Medulla oblongata (tissue), 1 donor: Measurements from ENCODE around the gene HNRNPAB.
A peak's percentile ranks its signal among the peaks of the same experiment; 100 is the strongest.

Source experiments
- DNase-seq: peaks from one replicate; pipeline ENCODE4 v3.0.0-alpha.2; 2015; ENCODE audit errors: extremely low spot score

Gene HNRNPAB

GRCh38 chr5:178230879-178231538 is 26.7 kb downstream of the HNRNPAB start:
- peak; percentile 78 for DNase-seq

- DNase-seq = no peak
Observed at GRCh38 chr5:178231539-178232123, 27.3 kb downstream of the HNRNPAB start.

DNA sequence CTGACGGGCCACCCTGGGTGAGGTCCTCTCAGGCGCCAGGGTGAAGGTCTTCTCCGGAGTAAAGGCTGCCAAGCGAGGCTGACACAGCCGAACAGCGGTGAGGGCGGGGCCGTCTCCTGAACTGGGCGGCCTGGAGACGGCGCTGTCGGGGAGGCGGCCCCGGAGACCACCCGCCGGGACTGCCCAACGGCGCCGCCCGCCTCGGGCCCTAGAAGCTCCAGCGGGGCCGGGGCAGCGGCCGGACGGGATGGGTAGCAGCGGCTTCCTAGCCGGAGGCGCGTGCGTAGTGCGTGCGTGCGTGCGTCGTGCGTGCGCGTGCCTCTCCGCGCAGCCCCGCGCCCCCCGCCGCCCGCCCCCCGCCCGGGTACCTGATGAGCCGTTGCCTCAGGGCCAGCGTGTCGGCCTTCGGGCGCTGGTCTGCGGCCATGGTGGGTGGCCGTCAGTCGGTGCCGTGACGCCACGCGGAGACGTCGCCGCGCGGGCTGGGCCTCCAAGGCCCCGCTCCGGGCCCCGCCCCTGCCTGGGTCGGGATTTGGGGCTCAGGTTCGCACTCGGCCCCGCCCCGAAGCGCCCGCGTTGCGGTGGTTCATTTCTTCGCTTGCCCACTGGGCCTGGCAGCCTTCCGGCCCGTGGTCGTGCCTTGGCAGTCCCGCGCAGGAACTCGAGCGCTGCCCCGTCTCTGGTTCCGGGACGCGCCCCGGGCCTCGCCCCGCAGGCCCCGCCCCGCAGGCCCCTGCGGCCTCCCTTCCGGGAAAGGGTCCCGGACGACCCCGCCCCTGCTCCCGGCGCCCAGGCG is 28.0 kb downstream of the HNRNPAB start, which contains the start of gene PHYKPL:
TSS of gene PHYKPL (minus strand) at position 679 of the 796 bp plus-strand sequence. CDS start at position 427, 252 bp downstream.
- DNase-seq = peak; percentile 55

DNA sequence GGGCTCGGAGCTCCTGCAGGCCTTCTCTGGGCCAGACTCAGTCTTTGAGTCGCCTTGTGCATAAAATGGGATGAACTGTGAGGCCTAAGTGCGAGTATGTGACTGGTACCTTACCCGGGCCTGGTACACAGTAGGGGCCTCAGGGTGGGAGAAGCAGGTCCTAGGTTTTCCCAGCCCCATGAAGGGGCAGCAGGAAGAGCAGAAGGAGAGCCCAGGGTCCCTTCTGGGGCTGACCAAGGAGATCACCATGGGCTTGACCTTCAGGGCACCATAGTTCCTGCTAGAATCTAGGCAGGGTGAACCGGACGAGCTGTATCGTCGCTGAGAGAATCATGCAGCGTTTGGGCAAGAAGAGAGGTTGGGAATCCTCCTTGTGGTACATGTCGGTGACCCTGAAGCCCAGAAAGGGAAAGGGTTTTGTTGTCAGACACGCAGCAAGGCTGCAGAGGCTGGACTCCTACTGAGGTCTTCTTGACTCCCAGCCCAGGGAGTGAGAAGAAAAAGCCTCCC is 28.6 kb downstream of the HNRNPAB start:
- DNase-seq = no peak

- DNase-seq = no peak
Observed at GRCh38 chr5:178234121-178234749, 29.9 kb downstream of the HNRNPAB start.

GRCh38 chr5:178234750-178235587 is 30.6 kb downstream of the HNRNPAB start:
- DNase-seq = peak; percentile 78

- no peak for DNase-seq
Observed at GRCh38 chr5:178235588-178235974, 31.2 kb downstream of the HNRNPAB start.

DNA sequence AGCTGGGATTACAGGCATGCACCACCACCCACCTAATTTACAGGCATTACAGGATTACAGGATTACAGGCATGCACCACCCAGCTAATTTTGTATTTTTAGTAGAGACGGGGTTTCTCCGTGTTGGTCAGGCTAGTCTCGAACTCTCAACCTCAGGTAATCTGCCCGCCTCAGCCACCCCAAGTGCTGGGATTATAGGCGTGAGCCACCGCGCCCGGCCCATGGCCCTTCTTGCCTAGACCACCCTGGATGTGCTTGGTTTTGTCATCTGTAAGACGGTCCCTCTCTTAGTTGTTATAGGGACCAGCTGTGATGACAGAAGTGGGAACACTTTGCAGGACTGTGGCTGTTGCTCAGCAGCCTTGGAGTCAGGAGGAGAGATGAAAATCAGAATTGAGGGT is 31.8 kb downstream of the HNRNPAB start:
- DNase-seq = no peak

DNA sequence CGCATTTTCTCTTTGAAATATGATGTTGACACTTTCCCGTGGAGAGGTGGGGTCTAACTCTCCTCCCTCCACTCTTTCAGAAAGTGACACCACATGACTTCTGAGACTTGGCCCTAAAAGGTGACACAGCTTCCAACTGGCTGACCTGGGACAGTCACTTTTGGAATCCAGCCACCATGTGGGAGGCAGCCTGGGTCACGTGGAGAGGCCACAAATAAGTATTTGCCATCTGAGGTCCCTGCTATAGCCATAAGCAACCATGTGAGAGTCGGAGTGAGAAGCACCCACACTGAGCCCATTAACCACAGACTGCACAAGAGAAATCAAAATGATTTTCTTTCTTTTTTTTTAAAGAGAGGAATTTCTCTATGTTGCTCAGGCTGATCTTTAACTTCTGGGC is 32.3 kb downstream of the HNRNPAB start:
- peak; percentile 77 for DNase-seq

DNA sequence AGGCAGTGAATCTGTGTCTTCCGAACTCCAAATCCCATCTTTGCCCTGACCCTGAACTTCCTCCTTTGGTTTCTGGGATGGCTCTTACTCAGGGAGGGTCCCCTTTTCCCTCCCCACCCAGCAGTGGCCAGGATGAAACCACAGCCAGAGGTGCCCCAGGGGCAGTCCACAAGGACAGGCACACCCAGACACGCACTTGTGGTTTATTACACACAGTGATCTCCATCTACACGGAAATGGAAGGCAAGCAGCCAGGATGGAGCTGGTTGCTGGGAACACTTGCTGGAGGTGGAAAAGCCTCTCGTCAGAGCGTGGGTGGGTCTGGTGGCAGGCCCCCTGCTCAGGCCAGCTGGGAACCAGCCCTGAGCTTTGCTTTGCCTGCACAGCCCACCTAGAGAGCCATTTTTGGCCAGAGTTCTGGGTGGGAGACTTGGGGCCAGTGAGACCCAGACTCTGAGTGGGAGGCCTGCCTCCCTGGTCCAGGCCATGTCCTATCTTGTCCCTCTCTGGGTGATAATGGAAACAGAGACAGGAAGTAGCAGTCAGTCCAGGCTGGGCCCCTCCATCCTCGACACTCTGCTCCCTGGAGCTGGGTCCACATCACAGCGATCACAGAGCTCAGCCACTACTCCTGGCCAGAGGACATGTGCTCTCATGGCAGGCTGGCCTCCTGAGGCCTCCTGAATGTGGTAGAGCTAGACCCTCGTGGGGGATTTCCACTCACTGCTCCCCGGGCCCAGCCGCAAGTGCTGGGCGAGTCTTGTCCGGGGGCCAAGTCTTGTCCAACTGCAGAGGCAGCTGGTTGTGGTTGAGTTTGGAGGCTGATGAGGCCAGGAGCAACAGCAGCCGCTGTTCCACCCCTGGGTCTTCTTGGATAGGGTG is 33.3 kb downstream of the HNRNPAB start:
- no peak for DNase-seq

GRCh38 chr5:178238313-178238635 is 33.9 kb downstream of the HNRNPAB start:
- no peak for DNase-seq

- DNase-seq = no peak
Observed at GRCh38 chr5:178238711-178239592, 34.6 kb downstream of the HNRNPAB start.

DNA sequence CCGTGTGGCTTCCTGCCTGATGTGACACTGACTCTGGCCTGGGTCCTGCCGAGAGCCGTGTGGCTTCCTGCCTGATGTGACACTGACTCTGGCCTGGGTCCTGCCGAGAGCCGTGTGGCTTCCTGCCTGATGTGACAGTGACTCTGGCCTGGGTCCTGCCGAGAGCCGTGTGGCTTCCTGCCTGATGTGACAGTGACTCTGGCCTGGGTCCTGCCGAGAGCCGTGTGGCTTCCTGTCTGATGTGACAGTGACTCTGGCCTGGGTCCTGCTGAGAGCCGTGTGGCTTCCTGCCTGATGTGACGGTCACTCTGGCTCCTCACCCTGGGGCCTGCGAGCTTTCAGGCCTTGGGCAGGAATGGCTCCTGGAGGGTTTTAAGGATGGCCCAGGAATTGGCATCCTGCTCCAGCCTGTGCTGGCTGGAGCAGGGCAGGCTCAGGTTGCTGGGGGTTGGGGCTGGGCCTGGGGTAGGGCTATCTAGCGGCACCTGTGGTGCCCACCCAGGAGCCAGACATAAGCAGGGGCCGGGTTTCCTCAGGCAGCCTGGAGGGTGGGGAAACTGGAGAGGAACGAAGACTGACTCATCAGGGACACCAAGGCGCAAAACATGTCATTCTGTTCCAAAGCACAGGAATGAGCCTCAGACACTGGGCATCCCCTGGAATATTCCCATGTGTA is 35.4 kb downstream of the HNRNPAB start:
- peak; percentile 22 for DNase-seq

DNA sequence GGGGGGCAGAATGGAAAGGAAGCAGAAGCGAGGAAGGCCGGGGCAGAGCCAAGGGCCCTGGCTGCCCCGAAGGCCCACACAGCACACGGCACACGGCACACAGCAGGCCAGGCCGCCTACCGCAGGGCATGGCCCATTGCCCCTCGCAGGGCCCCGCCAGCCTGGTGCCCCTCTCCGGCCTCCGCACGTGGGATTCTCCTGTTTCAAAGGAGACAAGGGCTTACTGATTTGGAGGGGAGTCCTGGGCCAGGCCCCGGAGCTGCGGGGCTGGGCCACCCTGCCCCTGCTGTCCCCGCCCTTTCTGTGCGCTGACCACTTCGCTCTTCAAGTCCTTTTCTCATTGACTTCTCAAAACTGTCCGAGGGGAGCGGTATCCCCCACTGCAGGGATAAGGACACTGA is 36.0 kb downstream of the HNRNPAB start:
- no peak for DNase-seq

- DNase-seq = no peak
Observed at GRCh38 chr5:178240766-178241165, 36.4 kb downstream of the HNRNPAB start.

- peak; percentile 44 for DNase-seq
Observed at GRCh38 chr5:178241231-178241663, 36.9 kb downstream of the HNRNPAB start.

DNA sequence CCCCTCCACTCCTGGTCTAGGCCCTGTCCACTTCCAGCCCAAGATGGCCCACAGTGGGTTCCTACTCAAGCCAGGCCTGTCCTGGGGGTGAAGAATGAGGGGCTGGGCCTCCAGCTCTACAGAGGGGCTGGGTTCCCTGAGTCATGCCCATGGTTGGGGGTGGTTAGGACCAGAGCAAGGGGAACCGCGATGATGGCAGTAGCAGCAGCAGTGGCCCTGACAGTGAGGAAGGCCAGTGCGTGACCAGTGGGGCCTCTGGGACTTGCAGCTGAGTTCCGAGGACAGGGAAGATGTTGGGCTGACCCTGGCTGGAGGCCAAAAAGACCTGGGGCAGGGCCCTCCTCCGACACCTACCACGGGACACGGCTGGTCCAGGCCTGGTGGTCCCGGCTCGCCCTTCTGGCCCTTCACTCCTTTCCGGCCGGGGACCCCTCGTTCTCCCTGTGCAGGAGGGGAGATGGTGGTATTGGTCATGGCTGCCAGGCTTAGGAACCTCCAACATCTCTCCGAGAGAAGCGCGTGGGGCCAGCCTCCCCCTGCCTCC is 37.4 kb downstream of the HNRNPAB start:
- peak; percentile 27 for DNase-seq

GRCh38 chr5:178242416-178242815 is 38.1 kb downstream of the HNRNPAB start:
- no peak for DNase-seq
